ENCODE results near the gene CD99. TPM values are rescaled to one million over a fixed set of nuclear protein-coding genes. Genes with fewer than 3 reads are reported as not detected.

CD99 gene
- total and polyA plus RNA-seq, 2 of the 13 experiments (the other 11 are each of a cell fraction or from before 2014, with no cell fraction given) = 78.8 to 111 TPM

DNA sequence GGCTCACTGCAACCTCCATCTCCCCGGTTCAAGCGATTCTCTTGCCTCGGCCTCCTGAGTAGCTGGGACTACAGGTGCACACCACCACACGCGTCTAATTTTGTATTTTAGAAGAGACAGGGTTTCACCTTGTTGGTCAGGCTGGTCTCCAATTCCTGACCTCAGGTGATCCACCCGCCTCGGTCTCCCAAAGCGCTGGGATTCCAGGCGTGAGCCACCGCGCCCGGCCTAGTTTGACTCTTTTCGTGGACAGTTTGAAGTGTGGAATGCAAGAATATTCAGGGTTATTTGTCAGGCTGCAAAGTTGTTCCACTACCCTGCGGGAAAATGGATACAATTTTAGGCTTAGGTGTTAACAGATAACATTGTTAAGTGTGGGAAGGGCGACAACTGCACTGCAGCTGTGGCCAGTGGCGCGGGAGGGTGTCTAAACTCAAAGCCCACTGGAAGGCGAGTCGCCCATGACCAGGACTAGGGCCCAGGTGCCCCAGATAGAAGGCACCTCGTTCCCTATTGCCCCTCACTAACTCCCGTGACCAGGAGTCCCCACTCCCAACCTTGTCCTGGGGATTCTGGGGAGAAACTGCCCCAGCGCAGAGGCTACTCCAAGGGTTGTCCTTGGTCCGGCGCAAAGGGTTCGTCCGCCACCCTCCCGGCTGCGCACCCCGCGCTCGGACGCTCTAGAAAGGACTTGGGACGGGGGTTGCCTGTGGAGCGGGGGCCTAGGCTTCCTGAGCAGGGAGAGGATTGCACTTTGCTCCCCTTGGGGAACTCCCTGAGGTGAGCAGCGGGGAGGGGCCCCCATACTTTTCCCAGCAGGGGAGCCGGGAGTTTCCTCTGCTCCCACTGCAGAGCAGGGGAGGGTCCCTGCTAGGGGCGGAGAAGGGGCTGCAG, 1.1 kb upstream of the CD99 start (continued):
- TF ChIP-seq SSRP1 (CRISPR knock-in tag; IDR thresholded peaks at IDR 0.05) (no peak), ZBTB7B (CRISPR knock-in tag; IDR thresholded peaks at IDR 0.05) (peak; percentile 76), NFE2L1 (CRISPR knock-in tag; IDR thresholded peaks at IDR 0.05; ENCODE audit: borderline replicate concordance) (no peak), U2AF1 (optimal IDR thresholded peaks at IDR 0.05; ENCODE audit: low read depth, low read length) (peak; percentile 73), IKZF4 (CRISPR knock-in tag; IDR thresholded peaks at IDR 0.05; ENCODE audit: borderline replicate concordance, low read depth, not compliant biosample characterization) (no peak), SMARCC2 (IDR thresholded peaks at IDR 0.05) (no peak), CHD2 (IDR thresholded peaks at IDR 0.05; ENCODE audit: low read depth, low read length) (no peak), KAT2B (IDR thresholded peaks at IDR 0.05; ENCODE audit: borderline replicate concordance, low read depth, low read length) (no peak), NFYB (CRISPR knock-in tag; IDR thresholded peaks at IDR 0.05) (no peak), ZNF282 (IDR thresholded peaks at IDR 0.05; ENCODE audit: partially characterized antibody) (no peak), RBFOX2 (IDR thresholded peaks at IDR 0.05; ENCODE audit: low read depth, low read length) (peak; percentile 48; the same call in 1 of the 2 replicates), SOX6 (IDR thresholded peaks at IDR 0.05) (no peak), SOX6 (CRISPR knock-in tag; IDR thresholded peaks at IDR 0.05) (peak; percentile 55), ZNF839 (CRISPR knock-in tag; IDR thresholded peaks at IDR 0.05; ENCODE audit: borderline replicate concordance) (no peak), ZFY (CRISPR knock-in tag; IDR thresholded peaks at IDR 0.05) (peak; percentile 47; the same call in 1 of the 2 replicates), BRD4 (CRISPR knock-in tag; IDR thresholded peaks at IDR 0.05) (peak; percentile 27; the same call in 1 of the 2 replicates), ZNF24 (IDR thresholded peaks at IDR 0.05) (no peak), ZNF232 (CRISPR knock-in tag; IDR thresholded peaks at IDR 0.05; ENCODE audit: borderline replicate concordance) (peak; percentile 30; the same call in 1 of the 2 replicates), ZNF292 (CRISPR knock-in tag; IDR thresholded peaks at IDR 0.05; ENCODE audit: borderline replicate concordance, low read depth) (0 out of 2 replicates have a peak, but pooled peaks have one; percentile 28), GPN1 (CRISPR knock-in tag; IDR thresholded peaks at IDR 0.05; ENCODE audit: borderline replicate concordance) (no peak), ZNF253 (CRISPR knock-in tag; IDR thresholded peaks at IDR 0.05; ENCODE audit: borderline replicate concordance) (no peak), MIER2 (CRISPR knock-in tag; IDR thresholded peaks at IDR 0.05) (no peak), YEATS4 (CRISPR knock-in tag; IDR thresholded peaks at IDR 0.05; ENCODE audit: borderline replicate concordance) (peak; percentile 40; the same call in 1 of the 2 replicates), GZF1 (CRISPR knock-in tag; IDR thresholded peaks at IDR 0.05) (no peak)
- TF ChIP-seq, protein P1, sequence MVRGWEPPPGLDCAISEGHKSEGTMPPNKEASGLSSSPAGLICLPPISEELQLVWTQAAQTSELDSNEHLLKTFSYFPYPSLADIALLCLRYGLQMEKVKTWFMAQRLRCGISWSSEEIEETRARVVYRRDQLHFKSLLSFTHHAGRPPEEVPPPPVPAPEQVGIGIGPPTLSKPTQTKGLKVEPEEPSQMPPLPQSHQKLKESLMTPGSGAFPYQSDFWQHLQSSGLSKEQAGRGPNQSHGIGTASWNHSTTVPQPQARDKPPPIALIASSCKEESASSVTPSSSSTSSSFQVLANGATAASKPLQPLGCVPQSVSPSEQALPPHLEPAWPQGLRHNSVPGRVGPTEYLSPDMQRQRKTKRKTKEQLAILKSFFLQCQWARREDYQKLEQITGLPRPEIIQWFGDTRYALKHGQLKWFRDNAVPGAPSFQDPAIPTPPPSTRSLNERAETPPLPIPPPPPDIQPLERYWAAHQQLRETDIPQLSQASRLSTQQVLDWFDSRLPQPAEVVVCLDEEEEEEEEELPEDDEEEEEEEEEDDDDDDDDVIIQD (CRISPR knock-in tag; IDR thresholded peaks at IDR 0.05; ENCODE audit: low read depth) = 0 out of 2 replicates have a peak, but pooled peaks have one; percentile 11
- TF ChIP-seq, protein P2, sequence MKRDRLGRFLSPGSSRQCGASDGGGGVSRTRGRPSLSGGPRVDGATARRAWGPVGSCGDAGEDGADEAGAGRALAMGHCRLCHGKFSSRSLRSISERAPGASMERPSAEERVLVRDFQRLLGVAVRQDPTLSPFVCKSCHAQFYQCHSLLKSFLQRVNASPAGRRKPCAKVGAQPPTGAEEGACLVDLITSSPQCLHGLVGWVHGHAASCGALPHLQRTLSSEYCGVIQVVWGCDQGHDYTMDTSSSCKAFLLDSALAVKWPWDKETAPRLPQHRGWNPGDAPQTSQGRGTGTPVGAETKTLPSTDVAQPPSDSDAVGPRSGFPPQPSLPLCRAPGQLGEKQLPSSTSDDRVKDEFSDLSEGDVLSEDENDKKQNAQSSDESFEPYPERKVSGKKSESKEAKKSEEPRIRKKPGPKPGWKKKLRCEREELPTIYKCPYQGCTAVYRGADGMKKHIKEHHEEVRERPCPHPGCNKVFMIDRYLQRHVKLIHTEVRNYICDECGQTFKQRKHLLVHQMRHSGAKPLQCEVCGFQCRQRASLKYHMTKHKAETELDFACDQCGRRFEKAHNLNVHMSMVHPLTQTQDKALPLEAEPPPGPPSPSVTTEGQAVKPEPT (CRISPR knock-in tag; IDR thresholded peaks at IDR 0.05; ENCODE audit: low read depth) = no peak
- TF ChIP-seq, protein P3, sequence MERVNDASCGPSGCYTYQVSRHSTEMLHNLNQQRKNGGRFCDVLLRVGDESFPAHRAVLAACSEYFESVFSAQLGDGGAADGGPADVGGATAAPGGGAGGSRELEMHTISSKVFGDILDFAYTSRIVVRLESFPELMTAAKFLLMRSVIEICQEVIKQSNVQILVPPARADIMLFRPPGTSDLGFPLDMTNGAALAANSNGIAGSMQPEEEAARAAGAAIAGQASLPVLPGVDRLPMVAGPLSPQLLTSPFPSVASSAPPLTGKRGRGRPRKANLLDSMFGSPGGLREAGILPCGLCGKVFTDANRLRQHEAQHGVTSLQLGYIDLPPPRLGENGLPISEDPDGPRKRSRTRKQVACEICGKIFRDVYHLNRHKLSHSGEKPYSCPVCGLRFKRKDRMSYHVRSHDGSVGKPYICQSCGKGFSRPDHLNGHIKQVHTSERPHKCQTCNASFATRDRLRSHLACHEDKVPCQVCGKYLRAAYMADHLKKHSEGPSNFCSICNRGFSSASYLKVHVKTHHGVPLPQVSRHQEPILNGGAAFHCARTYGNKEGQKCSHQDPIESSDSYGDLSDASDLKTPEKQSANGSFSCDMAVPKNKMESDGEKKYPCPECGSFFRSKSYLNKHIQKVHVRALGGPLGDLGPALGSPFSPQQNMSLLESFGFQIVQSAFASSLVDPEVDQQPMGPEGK (CRISPR knock-in tag; IDR thresholded peaks at IDR 0.05) = peak; percentile 96

Data from HepG2 (cell line).